WERI-Rb-1 (cell line): ENCODE data around the gene ST8SIA1.

ENCODE experiments used
- DNase-seq: peaks from one replicate; pipeline ENCODE4 v3.0.0-alpha.2; 2020
- H3K27ac ChIP-seq: fragments of 250-450 bp; sonication (Bioruptor Pico); 2 replicates; pipeline ENCODE4 v1.5.1; 2020; ENCODE audit warnings: mild to moderate bottlenecking, moderate library complexity
- H3K27me3 ChIP-seq: fragments of 250-450 bp; sonication (Bioruptor Pico); 2 replicates; pipeline ENCODE4 v1.5.1; 2021; ENCODE audit warnings: mild to moderate bottlenecking, low read depth, moderate library complexity; ENCODE audit not compliant: insufficient read depth, severe bottlenecking
- H3K36me3 ChIP-seq: fragments of 250-450 bp; sonication (Bioruptor Pico); 2 replicates; pipeline ENCODE4 v1.5.1; 2020; ENCODE audit warnings: mild to moderate bottlenecking, moderate library complexity
- H3K4me3 ChIP-seq: 2 replicates; pipeline ENCODE4 v1.5.1; 2011; ENCODE audit warnings: low read depth, mild to moderate bottlenecking, control low read depth, low read length
- H3K9me3 ChIP-seq: fragments of 250-450 bp; sonication (Bioruptor Pico); 2 replicates; pipeline ENCODE4 v1.5.1; 2021; ENCODE audit warnings: mild to moderate bottlenecking, moderate library complexity; ENCODE audit not compliant: severe bottlenecking
- CTCF ChIP-seq: IDR thresholded peaks from 2 replicates; pipeline ENCODE4 v1.5.1; 2011; ENCODE audit warnings: low read depth, mild to moderate bottlenecking, control low read depth, inconsistent platforms, low read length

ST8SIA1 gene

GRCh38 chr12:22339691-22340090, 5.2 kb upstream of the ST8SIA1 start:
- Histone ChIP-seq H3K27me3 (no peaks in the 10 kb centered on the region), H3K9me3 (peaks cover 8% of the 10 kb centered on the region), H3K4me3 (no peak overlapping the region), H3K27ac (peak overlapping the region; percentile 73; the same call in 1 of the 2 replicates), H3K36me3 (no peaks in the 10 kb centered on the region)
- TF ChIP-seq CTCF: no peak
- no peak for DNase-seq

- no peaks in the 10 kb centered on the region for H3K9me3 ChIP-seq
- H3K36me3 ChIP-seq: no peaks in the 10 kb centered on the region
- H3K27ac ChIP-seq: no peak overlapping the region; the same call in 1 of the 2 replicates
- peak; percentile 70 for DNase-seq
- peak; percentile 37; the same call in 1 of the 2 replicates for TF ChIP-seq CTCF
- H3K4me3 ChIP-seq: peak overlapping the region; percentile 61
- H3K27me3 ChIP-seq: peaks cover 5% of the 10 kb centered on the region
Observed at GRCh38 chr12:22335794-22336166, 1.3 kb upstream of the ST8SIA1 start.

GRCh38 chr12:22333713-22334409, 646 bp downstream of the ST8SIA1 start:
- no peak for TF ChIP-seq CTCF
- peaks cover 5% of the 10 kb centered on the region for H3K27me3 ChIP-seq

GRCh38 chr12:22333186-22333712, 1.3 kb downstream of the ST8SIA1 start:
- no peak overlapping the region for H3K4me3 ChIP-seq
- no peak overlapping the region for H3K27ac ChIP-seq
- TF ChIP-seq CTCF: no peak
- no peaks in the 10 kb centered on the region for H3K36me3 ChIP-seq
- H3K27me3 ChIP-seq: peaks cover 5% of the 10 kb centered on the region
- no peaks in the 10 kb centered on the region for H3K9me3 ChIP-seq
- DNase-seq: no peak

More at GRCh38 chr12:22333713-22334409, 646 bp downstream of the ST8SIA1 start:
- DNase-seq: no peak
- H3K36me3 ChIP-seq: no peaks in the 10 kb centered on the region
- H3K9me3 ChIP-seq: no peaks in the 10 kb centered on the region
- no peak overlapping the region for H3K27ac ChIP-seq
- peak overlapping the region; percentile 61 for H3K4me3 ChIP-seq

GRCh38 chr12:22332202-22332601, 2.3 kb downstream of the ST8SIA1 start:
- Histone ChIP-seq H3K4me3 (no peak overlapping the region), H3K36me3 (no peaks in the 10 kb centered on the region), H3K9me3 (no peaks in the 10 kb centered on the region), H3K27me3 (peaks cover 5% of the 10 kb centered on the region), H3K27ac (no peak overlapping the region)
- no peak for DNase-seq
- no peak for TF ChIP-seq CTCF

- Histone ChIP-seq H3K27ac (no peak overlapping the region), H3K27me3 (peaks cover 5% of the 10 kb centered on the region), H3K4me3 (no peak overlapping the region), H3K9me3 (no peaks in the 10 kb centered on the region), H3K36me3 (no peaks in the 10 kb centered on the region)
- no peak for DNase-seq
- TF ChIP-seq CTCF: no peak
Observed at GRCh38 chr12:22329621-22330020, 4.9 kb downstream of the ST8SIA1 start.
